GM19463 (cell line): ENCODE data around the gene ADAMTSL1.

Experiments
- ATAC-seq: cut with Tn5 transposase; IDR thresholded peaks from one replicate; pipeline ENCODE4 v1.9.1; 2021; ENCODE audit warnings: mild to moderate bottlenecking, moderate library complexity; ENCODE audit not compliant: unreplicated experiment

The ADAMTSL1 gene

DNA sequence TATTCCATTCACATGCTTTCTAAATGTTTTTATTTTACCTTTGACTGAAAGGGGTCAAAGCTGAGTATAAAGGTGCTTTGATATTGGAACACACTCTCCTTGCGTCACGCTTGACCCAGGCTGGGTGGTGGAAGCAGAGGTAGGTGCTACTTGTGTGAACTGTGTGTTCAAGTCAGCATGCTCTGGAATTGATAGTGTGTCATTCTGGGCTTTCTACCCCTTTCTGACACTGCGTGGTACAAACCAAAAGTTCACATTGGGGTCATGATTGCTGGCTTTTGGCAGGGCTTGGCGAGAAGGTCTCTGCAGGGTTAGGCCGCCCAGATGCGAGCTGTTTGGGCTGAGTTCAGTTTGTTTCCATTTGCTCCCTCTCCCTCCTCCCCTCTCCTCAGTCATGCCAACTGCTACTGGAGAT, 131.8 kb downstream of the ADAMTSL1 start:
- no peak for ATAC-seq

DNA sequence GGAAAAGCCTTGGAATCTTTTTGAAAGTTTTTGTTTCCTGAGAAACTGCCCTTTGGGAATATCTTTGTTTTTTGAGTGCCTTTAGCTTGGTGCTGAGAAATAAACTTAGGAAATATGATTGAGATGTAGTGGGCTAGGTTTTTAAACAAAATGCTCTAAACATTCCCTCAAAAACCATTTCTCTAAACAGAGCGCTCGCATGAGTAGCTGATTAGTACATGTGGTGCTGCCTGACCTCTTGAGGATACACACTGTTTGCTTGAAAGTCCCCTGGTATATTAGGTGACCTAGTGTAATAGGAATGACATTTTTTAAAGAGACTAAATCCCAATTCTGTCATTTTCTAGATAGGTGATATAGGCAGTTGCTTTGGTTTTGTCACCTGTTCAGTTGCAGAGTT, 132.3 kb downstream of the ADAMTSL1 start:
- no peak for ATAC-seq

DNA sequence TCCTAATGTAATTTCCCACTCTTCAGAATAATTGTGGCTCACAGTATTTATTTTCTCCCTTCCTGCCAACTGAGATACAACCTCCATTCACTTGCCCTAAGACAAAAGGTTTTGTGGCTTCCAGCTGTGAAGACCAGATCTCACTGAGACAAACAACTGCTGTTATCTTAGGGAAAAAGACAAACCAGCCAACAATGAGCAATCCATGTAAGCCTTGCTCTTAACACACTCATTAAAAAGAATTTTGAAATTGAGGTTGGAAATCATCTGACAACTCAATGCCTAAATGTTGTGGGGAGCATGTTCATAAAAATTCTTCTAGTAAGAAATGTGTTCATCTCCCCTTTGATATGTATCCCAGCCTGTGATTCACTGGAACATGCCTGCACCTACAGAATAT, 132.9 kb downstream of the ADAMTSL1 start:
- ATAC-seq, result no peak

DNA sequence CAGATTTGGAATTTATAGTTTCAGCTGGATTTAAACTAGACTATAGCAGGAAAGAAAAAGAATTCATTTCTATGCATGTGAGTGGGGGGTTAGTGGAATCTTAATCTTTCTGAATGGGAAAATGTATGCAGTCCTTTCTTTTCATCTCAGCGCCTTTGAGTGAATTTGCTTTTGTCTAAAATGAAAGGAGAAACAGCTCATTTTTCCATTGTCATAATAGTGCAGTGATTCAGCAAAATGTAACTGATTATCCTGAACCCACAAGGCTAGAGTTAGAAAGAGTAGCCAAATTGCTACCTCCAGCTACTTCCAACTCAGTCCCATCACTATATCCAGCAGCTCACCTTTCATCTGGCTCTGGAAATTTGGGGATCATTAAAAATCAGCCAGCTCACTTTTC, 134.4 kb downstream of the ADAMTSL1 start:
- no peak for ATAC-seq

DNA sequence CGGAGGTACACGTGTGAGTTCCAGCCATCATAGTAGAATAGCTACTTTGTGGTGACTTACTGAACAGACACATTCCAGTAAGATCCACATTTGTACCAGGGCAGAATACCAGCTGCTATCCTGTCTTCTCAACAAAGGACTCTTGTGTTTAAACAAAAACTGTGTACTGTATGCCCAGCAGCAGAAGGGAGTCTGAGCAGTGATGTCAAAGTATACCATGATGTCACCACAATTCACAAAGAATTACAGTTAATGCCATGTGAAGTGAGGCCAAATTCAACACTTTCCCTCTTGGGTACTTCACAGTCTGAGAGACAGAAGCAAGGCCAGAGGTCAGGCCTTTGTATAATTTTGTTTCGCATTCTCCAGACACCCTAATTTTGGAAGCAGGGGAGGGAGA, 137.0 kb downstream of the ADAMTSL1 start:
- ATAC-seq, result no peak

DNA sequence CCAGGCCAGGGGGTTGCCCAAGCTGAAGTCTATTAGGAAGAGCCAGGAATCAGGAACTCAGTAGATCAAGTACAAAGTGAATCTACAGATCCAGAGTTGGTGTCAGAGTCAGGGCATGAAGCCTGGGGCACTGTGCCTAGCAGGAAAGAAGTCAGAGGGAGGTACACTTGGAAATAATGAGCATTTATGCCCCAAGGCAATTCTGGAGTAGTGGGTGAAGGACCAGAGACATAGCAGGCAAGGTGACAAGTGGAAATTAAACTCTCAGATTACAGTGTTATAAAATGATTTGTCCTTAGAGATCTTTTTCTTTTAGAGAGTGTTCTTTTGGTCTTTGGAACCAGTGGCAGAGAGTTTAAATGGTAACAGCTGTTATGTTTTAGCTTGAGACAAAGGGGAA, 138.0 kb downstream of the ADAMTSL1 start:
- no peak for ATAC-seq

DNA sequence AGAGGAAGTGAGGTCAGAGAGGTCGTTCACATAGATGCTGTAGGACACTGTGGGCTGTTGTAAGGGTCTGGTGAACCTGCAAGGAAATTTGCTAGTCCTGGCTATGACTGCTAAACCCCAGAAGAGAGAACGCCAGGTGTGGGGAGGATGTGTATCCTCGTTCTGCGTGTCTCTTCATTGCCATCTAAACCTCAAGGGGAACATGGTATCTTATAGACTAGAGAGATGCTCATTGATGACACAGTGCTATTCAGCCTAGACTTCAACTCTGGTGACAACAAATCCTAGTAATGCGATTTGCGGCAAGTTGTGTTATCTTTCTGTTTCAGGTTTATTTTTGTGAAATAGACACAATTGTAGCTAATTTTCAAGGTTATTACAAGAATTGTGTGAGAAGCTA, 140.2 kb downstream of the ADAMTSL1 start:
- ATAC-seq, result no peak

DNA sequence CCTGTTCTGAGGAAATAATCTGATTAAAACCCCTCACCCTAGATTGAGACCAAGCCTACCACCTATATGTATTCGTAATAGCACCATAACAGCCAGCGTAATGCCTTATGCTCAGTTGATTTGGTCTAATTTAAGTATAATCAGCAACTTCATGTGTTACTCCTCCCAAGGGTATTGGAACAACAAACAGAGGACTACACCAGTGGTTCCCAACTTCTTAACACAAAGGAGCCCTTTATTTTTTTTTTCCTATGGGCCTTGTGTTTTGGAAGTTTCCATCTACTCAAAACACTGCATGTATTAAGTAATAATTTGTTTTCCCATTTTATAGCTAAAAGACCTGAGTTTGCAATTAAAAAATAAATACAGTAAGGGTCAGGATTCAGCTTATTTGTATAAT, 140.7 kb downstream of the ADAMTSL1 start:
- no peak for ATAC-seq

DNA sequence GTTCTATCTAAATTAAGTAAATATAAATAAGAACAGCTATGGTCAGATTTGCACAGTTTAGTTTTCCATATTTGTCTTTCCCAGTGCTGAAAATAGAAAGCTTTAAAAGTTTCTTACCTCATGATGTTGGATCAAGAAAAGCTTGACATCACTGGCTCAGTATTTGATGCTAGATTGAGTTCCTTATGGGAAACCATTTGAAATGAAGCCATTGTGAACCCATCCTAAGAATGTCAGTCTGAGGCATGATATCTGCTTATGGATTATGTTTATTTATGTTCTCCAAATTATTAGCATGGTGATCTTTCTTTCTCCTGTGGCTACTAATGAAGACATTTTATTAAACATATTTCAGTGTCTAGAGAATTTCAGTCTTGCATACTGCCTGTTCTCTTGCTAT, 143.0 kb downstream of the ADAMTSL1 start:
- ATAC-seq, result no peak

DNA sequence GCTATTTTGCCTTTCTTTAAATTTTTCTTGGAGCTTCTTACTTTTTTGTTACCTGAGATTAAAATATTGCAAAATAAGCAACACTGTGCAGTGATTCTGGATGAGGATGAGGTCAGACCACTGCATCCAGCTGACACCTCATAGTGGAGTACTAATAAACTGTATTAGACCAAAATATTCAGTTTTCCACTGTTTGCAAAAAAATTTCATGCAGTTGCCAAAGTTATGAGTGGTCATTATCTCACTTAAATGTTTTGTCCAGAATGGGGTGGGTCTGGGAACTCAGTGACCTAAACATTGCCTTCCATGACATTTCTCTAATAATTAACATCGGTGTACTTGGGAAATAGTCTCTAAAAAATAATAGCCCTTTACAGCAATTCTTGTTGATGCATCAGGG, 143.8 kb downstream of the ADAMTSL1 start:
- no peak for ATAC-seq

DNA sequence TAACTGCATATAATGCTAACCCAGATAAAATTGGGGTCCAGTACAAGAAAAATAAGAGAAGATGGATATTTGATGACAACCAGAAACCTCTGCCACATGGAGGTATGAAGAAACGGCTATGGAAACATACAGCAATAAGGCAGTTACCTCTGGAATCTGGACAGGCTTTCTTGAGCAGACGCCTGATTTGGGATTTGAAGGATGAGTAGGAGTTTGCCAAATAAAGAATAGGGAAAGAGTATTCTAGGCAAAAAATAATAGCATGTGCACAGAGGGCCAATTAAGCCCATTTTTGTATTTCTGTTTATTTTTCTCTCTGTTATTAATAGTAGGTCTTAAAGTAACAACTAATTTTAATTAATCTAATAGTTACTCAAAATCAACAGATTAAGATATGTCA, 144.9 kb downstream of the ADAMTSL1 start:
- no peak for ATAC-seq

DNA sequence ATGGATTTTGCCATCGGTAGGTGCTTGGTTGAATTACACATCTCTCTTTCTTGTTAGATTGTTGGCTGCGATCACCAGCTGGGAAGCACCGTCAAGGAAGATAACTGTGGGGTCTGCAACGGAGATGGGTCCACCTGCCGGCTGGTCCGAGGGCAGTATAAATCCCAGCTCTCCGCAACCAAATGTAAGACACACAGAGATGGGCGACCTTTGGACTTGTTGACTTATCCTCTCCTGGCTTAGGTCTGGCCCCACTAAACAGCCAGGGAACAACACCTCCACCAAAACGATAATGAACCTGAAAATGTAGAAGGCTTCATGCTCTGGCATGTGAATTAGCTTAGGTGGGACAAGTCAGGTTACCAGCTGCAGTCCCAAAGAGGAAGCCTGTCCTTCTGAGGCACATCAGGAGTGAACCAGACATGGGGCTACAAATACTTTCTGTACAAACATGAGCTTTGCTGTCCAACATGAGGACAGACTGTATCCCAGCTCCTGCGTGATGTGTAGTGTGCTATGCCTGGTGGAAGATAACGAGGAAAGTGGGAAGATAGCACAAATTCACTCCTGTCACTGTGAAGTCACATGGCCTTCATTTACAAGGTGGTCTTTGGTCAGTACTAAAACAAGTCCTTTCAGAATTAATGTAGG, 148.4 kb downstream of the ADAMTSL1 start:
- no peak for ATAC-seq

DNA sequence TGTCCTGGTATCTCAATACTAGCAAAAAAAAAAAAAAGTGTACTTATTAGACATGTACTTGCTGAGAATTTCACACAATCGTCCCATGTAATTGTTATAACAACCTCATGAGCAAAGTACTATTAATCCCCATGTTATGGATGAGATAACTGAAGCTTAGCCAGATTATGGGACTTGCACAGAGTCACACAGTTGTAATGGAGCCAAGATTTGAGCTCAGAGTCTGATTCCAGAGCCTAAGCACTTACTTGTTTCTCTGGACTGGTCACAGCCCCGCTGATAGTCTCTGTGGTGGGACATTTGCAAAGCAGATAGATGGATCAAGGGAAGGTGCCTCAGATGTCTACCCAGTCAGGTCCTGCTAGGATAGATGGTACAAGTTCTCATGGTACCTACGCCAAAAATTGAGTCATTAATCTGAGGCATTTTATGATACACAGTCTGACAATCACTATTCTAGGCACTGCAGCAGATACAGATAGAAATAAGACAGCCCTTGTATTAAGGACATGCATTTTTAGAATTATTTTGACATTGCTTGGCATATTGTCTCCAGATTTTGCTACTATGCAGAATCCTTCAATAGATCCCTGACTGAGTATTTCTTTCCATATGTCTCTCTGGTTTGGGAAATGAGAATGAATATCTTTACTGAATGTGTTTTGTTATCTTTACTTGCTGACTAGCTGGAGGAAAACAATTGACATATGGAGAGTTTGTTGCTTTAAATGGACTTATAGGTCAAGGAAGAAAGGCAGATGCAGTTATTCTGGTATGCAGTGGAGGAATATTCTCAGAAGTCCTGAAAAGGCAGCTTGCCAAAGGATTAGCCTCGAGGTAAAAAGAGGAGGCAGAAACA, 149.5 kb downstream of the ADAMTSL1 start:
- no peak for ATAC-seq

DNA sequence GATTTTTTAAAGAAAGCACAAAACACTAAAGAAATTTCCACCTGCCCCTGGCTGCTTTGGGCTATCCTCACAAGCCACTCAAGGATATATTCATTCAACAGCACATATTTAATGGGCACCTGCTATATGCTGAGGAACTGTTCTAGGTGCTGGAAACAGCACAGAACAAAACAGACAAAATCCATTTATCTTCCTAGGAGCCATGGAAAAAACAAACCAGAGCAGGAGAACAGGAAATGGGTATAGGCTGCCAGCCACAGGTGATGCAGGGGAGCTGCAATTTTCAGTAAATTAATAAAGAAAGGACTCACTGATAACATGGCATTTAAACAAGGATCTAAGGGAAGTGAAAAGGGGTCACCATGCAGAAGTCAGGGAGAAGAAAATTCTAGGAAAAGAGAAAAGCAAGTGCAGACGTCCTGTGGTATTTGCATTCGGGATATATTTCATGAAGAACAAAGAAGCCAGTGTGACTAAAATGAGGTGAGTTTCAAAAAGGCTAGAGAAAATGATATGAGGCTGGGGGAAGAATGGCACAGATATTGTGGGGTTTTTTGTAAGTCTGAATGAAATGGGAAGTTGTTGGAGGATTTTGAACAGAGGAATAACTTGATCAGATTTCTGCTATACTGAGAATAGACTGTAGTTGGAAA, 152.2 kb downstream of the ADAMTSL1 start:
- ATAC-seq, result no peak

DNA sequence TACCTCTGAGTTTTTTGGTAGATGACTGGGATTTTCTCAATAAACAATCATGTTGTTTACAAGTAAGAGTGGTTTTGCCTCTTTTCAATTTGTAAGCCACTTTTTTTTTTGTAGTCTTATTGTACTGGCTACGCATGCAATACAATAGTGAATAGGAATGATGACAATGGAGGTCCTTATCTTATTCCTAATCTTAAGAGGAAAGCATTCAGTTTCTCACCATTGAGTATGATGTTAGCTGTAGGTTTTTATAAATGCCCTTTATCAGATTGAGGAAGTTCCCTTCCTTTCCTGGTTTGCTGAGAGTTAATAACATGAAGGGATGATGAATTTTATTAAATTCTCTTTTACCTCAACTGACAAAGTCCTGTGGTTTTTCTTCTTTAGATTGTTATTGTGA, 155.2 kb downstream of the ADAMTSL1 start:
- ATAC-seq, result no peak

DNA sequence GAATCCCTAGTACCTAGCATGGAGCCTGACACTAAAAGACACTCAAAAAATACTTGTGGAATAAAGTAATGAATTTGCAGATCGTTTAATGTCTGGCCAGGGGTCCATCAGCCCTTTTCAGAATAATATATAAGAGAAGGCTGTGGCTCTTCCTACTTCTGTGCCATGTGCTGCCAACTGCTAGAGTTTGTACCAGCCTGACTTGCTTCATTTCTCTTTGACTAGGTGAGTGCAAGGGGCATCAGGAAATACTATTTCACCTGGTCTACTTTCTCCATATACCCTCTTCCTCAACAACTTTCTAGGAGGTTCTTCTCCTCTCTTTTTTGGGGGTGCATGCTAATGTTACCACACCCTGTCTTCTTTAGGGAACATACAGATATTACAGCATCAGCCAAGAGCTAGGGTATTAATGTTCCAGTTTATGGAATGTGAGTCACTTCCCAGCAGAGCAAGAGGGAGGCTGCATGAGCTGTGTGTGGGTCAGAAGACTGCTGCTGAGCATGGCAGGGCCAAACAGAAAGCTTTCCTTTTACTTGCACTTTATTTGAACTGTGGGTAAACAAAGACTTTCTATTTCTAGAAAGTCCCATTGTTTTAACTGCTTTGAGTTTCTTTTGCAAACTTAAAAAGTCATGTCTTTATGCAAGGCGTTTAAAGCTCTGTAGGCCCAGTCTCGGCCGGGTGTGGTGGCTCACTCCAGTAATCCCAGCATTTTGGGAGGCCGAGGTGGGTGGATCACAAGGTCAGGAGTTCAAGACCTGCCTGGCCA, 158.9 kb downstream of the ADAMTSL1 start:
- no peak for ATAC-seq

DNA sequence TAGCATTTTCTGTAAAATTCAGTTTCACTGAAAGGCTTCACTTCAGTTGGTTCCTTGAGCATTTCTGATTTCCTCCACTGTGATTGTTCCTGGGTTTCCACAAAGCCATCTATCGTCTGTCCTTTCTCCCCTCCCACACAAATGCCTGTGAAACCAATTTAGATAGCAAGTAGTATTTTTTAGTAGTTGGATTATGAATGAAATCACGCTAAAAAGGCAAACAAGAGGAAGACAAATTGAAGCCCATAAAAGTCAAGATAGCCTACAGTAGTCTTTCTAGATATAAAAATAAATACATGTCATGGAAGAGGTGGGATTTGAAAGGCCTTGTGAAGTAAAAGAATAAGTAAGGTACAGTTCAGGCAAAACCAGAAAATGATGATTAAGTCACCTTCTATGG, 162.8 kb downstream of the ADAMTSL1 start:
- no peak for ATAC-seq

DNA sequence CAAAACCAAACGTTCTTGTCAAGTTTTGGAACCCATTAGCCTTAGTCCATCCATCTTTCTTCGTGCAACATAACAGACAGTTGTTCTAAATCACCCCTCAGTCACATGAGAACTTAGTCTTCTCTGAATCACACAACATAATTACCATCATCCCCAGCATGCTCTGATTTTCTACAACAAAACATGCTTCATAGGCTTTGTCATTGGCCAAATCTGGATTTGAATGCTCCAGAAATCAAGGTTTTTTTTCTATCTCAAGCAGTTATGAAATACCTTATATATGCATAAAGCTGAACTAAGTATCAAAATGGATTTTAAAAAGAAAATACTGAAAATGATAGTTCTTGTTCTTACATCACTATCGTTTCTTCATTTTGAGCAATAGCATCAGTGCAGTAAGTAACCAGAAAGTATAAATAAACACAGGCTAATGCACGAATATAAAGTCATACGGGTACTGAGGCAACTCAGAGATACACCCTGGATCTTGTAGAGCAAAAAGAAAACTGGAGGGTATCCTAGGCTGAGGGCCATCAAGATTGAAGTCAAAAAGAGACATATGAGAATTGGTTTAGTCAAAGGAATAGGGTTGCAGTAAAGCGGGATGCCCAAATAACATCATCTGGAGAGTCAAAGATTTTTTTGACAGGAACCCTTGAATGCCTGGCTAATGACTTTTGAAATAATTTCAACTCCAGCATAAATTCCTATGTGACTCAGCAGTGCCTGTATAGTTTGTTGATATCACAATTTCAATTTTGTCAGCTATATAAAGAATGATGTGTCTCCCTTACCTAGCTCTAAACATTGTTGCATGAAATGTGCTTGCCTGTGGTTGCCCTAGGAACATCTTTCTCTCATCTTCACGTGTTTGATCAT, 164.7 kb downstream of the ADAMTSL1 start:
- ATAC-seq, result no peak

DNA sequence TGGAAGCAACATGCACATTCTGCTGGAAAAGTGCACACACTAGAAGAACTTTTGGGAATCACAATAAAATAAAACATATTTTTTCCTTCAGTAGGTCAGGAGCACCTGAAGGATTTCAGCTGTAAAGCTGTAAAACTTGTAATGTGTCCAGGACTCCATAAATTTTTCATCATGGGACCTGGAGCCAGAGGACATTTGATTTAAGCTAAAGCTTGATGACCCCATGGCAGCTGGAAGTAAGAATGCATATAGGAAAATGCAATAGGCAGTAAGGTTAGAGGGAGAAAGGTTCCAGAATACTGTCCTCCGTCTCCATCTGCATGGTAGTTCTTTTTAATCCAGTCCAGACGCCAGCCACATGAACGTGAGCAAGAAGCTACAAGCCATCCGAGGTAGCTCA, 166.0 kb downstream of the ADAMTSL1 start:
- ATAC-seq, result no peak
